IMR-90 (cell line): ENCODE data around the gene MPST. TPM values are rescaled to one million over a fixed set of nuclear protein-coding genes. Genes with fewer than 3 reads are reported as not detected.

Experiments
- microRNA-seq, 2 experiments: library from miRNA; stranded (forward) in 1 of 2; unstranded in 1 of 2; fragments of 10-50 nt in 1 of 2; fragments of <30 nt in 1 of 2; gene quantifications in 1 of 2; microRNA quantifications in 1 of 2; one replicate each; pipeline versions ENCODE3 to v1.1.0; 2013 to 2020; ENCODE audit not compliant: insufficient read depth in 1 of 2, insufficient read length in 1 of 2, unreplicated experiment in 1 of 2
- polyA plus RNA-seq, 3 experiments: library from polyadenylated mRNA; depleted of rRNA; stranded (reverse); fragments of >200 nt; gene quantifications; 2 replicates each; pipeline ENCODE4 v1.2.3, GENCODE V29; 2012; ENCODE audit warnings: low replicate concordance in 1 of 3
- small RNA-seq, 5 experiments: library from RNA; depleted of rRNA; stranded (forward); fragments of <200 nt; gene quantifications; one replicate each; pipeline ENCODE3, GENCODE V24; 2012
- total RNA-seq: library from RNA; depleted of rRNA; stranded (reverse); fragments of >200 nt; gene quantifications from 2 replicates; pipeline ENCODE4 v1.2.3, GENCODE V29; 2012; rRNA removed

The MPST gene
- total and polyA plus RNA-seq, 2 of the 4 experiments (the other 2 are of a cell fraction) = 19.2 to 43.0 TPM

Small RNA genes within 50 kb of the gene (microRNA-seq; reads per million reads assigned to microRNA genes)
- not detected for gene RF00019 (ENCODE audit: insufficient read depth, insufficient read length)

Small RNA genes within 50 kb of the gene (small RNA-seq; reads per million reads assigned to genes)
- gene RF00019 = 0 reads per million in 5 experiments

Other genes starting within 250 kb of the MPST start
- gene IFT27, start 243.6 kb upstream of the MPST start, total RNA-seq = 14.5 and 18.3 TPM in 2 replicates
- 26.9 and 27.0 TPM in 2 replicates for gene IFT27, start 243.6 kb upstream of the MPST start, polyA plus RNA-seq (2012; rRNA removed)
- gene PVALB, start 202.7 kb upstream of the MPST start, total RNA-seq = not detected in 2 replicates
- gene PVALB, start 202.7 kb upstream of the MPST start, polyA plus RNA-seq (2012; rRNA removed) = not detected in 2 replicates
- gene NCF4, start 158.7 kb upstream of the MPST start, total RNA-seq = not detected in 2 replicates
- not detected in 2 replicates for gene NCF4, start 158.7 kb upstream of the MPST start, polyA plus RNA-seq (2012; rRNA removed)
- gene CSF2RB, start 106.1 kb upstream of the MPST start, total RNA-seq = not detected in 2 replicates
- not detected in 2 replicates for gene CSF2RB, start 106.1 kb upstream of the MPST start, polyA plus RNA-seq (2012; rRNA removed)
- gene TST, start 295 bp upstream of the MPST start, total RNA-seq = 26.9 and 31.7 TPM in 2 replicates
- gene TST, start 295 bp upstream of the MPST start, polyA plus RNA-seq (2012; rRNA removed) = 37.7 and 44.0 TPM in 2 replicates
- gene KCTD17, start 32.0 kb downstream of the MPST start, total RNA-seq = 28.3 and 29.2 TPM in 2 replicates
- 37.3 and 37.8 TPM in 2 replicates for gene KCTD17, start 32.0 kb downstream of the MPST start, polyA plus RNA-seq (2012; rRNA removed)
- not detected in 2 replicates for gene TMPRSS6, start 90.0 kb downstream of the MPST start, total RNA-seq
- not detected in 2 replicates for gene TMPRSS6, start 90.0 kb downstream of the MPST start, polyA plus RNA-seq (2012; rRNA removed)
- gene IL2RB, start 130.2 kb downstream of the MPST start, total RNA-seq = not detected in 2 replicates
- gene IL2RB, start 130.2 kb downstream of the MPST start, polyA plus RNA-seq (2012; rRNA removed) = 1.0 and 1.2 TPM in 2 replicates
- 1.1 TPM in 2 replicates for gene C1QTNF6, start 168.5 kb downstream of the MPST start, total RNA-seq
- gene C1QTNF6, start 168.5 kb downstream of the MPST start, polyA plus RNA-seq (2012; rRNA removed) = 10.0 and 10.9 TPM in 2 replicates
- gene SSTR3, start 192.7 kb downstream of the MPST start, total RNA-seq = under 0.01 TPM in 2 replicates
- gene SSTR3, start 192.7 kb downstream of the MPST start, polyA plus RNA-seq (2012; rRNA removed) = 0.07 TPM in 2 replicates
- gene RAC2, start 224.5 kb downstream of the MPST start, total RNA-seq = 10.0 and 11.1 TPM in 2 replicates
- 72.3 and 77.1 TPM in 2 replicates for gene RAC2, start 224.5 kb downstream of the MPST start, polyA plus RNA-seq (2012; rRNA removed)